K562 (cell line): ENCODE results near the gene LAPTM5. TPM values are rescaled to one million over a fixed set of nuclear protein-coding genes. Genes with fewer than 3 reads are reported as not detected.
A peak's percentile ranks its signal among the peaks of the same experiment; 100 is the strongest.

Experiments used
- DMBX1 ChIP-seq: fragments of 250-450 bp; sonication (Bioruptor Pico); IDR thresholded peaks from 2 replicates; pipeline ENCODE4 v1.8.0; 2022; ENCODE audit warnings: inconsistent platforms, mild to moderate bottlenecking, moderate library complexity, borderline replicate concordance
- HIVEP1 ChIP-seq: fragments of 250-450 bp; sonication (Bioruptor Pico); IDR thresholded peaks from 2 replicates; pipeline ENCODE4 v1.4.0; 2020; ENCODE audit warnings: mild to moderate bottlenecking
- MTF1 ChIP-seq: fragments of 250-450 bp; sonication (Bioruptor Pico); IDR thresholded peaks from 2 replicates; pipeline ENCODE4 v1.9.0; 2021; ENCODE audit warnings: moderate library complexity, mild to moderate bottlenecking, inconsistent platforms, borderline replicate concordance
- NFXL1 ChIP-seq: fragments of 450-650 bp; formaldehyde crosslinking; IDR thresholded peaks from 2 replicates; pipeline ENCODE4 v1.4.0; 2021; ENCODE audit warnings: mild to moderate bottlenecking
- SFPQ ChIP-seq: fragments of 200-400 bp; formaldehyde crosslinking; IDR thresholded peaks from 2 replicates; pipeline ENCODE4 v1.6.1; 2017; ENCODE audit warnings: mild to moderate bottlenecking, low read depth, low read length, moderate library complexity
- TAF7 ChIP-seq: fragments of 450-650 bp; IDR thresholded peaks from 2 replicates; pipeline ENCODE4 v1.6.1; 2016; ENCODE audit warnings: missing genetic modification characterization, missing compliant biosample characterization
- TSHZ1 ChIP-seq: fragments of 250-450 bp; sonication (Bioruptor Pico); IDR thresholded peaks from 2 replicates; pipeline ENCODE4 v1.4.0; 2020; ENCODE audit warnings: mild to moderate bottlenecking, moderate library complexity
- USF1 ChIP-seq: sonication (generic); formaldehyde crosslinking; IDR thresholded peaks from 2 replicates; pipeline ENCODE4 v1.9.0; 2022; ENCODE audit warnings: mild to moderate bottlenecking, missing genetic modification reagents
- ZBTB9 ChIP-seq: fragments of 450-650 bp; formaldehyde crosslinking; IDR thresholded peaks from 2 replicates; pipeline ENCODE4 v1.4.0; 2020; ENCODE audit warnings: mild to moderate bottlenecking, moderate library complexity
- ZNF124 ChIP-seq: sonication (generic); formaldehyde crosslinking; IDR thresholded peaks from 2 replicates; pipeline ENCODE4 v1.8.1; 2022; ENCODE audit warnings: missing genetic modification reagents
- ZNF740 ChIP-seq, 3 experiments: fragments of 200-800 bp in 1 of 3; sonication (Bioruptor generic) in 1 of 3; sonication (generic) in 1 of 3; formaldehyde crosslinking in 1 of 3; IDR thresholded peaks; 2 replicates each; pipeline versions ENCODE4 v1.6.1 to v1.8.0; 2016 to 2022; ENCODE audit warnings: mild to moderate bottlenecking in 2 of 3, missing compliant biosample characterization in 2 of 3, missing genetic modification characterization in 2 of 3, missing genetic modification reagents in 1 of 3
- polyA plus RNA-seq, 8 experiments: library from polyadenylated mRNA; depleted of rRNA in 4 of 8; stranded (reverse) in 5 of 8; unstranded in 3 of 8; fragments of >200 nt; fragmentation: Nextera tagmentation in 2 of 8; fragmentation: Illumina TruSeq in 1 of 8; extraction: Ambion mirVana in 2 of 8; extraction: Trizol in 1 of 8; gene quantifications; 2 replicates each; pipeline versions ENCODE4 v1.2.1 to v1.2.3, GENCODE V29; 2011 to 2014; ENCODE audit warnings: inconsistent platforms in 1 of 8, missing spikeins in 1 of 8
- total RNA-seq, 7 experiments: library from RNA; depleted of rRNA in 6 of 7; stranded (reverse); fragments of >200 nt in 6 of 7; fragmentation: Illumina TruSeq in 2 of 7; extraction: Trizol in 2 of 7; gene quantifications; 2 replicates each; pipeline versions ENCODE4 v1.2.1 to v1.2.3, GENCODE V29; 2011 to 2021; ENCODE audit warnings: low replicate concordance in 1 of 7

LAPTM5 gene
- total and polyA plus RNA-seq, 9 of the 15 experiments (the other 6 are each of a cell fraction or from before 2014, with no cell fraction given), result 2.4 to 47.3 (median 20.3) TPM

GRCh38 chr1:30765556-30766434 lies 8.2 kb upstream of the LAPTM5 start (continued):
- TF ChIP-seq HIVEP1 (CRISPR knock-in tag) (no peak), ZBTB9 (CRISPR knock-in tag) (peak; percentile 91), ZNF740 (CRISPR knock-in tag; IDR thresholded peaks at IDR 0.05) (peak; percentile 44; the same call in 1 of the 2 replicates), ZNF740 (tag; IDR thresholded peaks at IDR 0.05) (no peak; a peak in 1 of 4 replicates), NFXL1 (CRISPR knock-in tag) (no peak), TSHZ1 (CRISPR knock-in tag) (peak; percentile 20; the same call in 1 of the 2 replicates), ZNF124 (CRISPR knock-in tag) (no peak), DMBX1 (CRISPR knock-in tag) (peak; percentile 58; the same call in 1 of the 2 replicates), MTF1 (no peak), SFPQ (no peak), USF1 (CRISPR knock-in tag) (0 out of 2 replicates have a peak, but pooled peaks have one; percentile 27), TAF7 (no peak)
